ENCODE measurements around the gene SEZ6. TPM values are rescaled to one million over a fixed set of nuclear protein-coding genes. Genes with fewer than 3 reads are reported as not detected.
A peak's percentile ranks its signal among the peaks of the same experiment; 100 is the strongest.

Gene SEZ6
- total RNA-seq, 1 experiment from 2014 or later = not detected

DNA sequence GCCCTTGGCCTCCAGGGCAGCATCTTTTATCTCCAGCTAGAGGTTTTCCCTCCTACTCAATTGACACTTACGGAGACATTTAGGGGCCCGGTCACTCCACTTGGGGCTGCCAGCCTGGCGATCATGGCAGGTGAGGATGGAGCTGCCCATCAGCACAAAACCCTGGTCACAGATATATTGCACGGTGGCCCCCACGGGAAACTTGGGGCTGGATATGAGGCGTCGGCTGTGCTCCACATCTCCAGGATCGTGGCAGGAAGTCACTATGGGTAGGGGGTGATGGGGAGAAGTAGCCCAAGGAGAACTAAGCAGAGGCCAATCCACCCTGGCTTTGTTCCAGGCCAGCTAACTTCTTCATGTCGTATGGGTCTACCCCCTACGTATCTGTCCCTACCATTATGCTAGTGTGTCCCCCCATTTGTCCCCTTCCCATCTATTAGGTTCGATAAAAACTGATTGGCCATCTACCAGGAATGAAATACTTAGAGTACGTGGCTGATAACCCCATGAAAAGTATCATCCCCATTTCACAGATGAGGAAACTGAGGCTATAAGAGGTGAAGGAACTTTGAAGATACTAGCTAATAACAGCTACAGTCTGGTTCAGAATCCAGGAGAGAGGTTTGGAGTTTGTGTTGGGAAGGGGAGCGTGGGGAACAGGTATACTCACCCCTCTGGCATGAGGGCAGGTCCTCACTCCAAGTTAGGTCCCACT, 48.4 kb downstream of the SEZ6 start:
- no peak for DNase-seq (ENCODE audit: low read depth)

GRCh38 chr17:28956861-28957260, 49.0 kb downstream of the SEZ6 start:
- DNase-seq (ENCODE audit: low read depth) = no peak

DNA sequence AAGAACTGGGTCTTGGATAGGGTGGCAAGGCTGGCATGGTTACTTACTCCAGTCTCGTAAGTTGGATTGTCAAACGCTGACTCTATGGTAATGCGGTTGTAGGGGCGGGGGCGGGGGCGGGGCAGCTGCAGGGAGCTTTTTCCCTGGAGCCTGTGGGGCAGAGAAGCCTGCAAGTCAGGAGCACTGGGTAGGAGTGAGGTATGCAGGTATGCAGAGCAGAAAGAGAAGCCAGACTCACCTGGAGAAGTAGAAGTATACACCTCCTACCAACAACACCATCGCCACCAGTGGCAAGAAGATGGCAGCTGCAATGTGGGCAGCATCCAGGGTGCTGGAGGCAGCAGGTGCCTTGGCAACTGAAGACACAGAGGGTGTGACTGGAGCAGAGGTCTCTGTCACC, 49.7 kb downstream of the SEZ6 start:
- no peak for DNase-seq (ENCODE audit: low read depth)

- DNase-seq (ENCODE audit: low read depth) = no peak
Measured at GRCh38 chr17:28955408-28955807, 50.4 kb downstream of the SEZ6 start.

DNA sequence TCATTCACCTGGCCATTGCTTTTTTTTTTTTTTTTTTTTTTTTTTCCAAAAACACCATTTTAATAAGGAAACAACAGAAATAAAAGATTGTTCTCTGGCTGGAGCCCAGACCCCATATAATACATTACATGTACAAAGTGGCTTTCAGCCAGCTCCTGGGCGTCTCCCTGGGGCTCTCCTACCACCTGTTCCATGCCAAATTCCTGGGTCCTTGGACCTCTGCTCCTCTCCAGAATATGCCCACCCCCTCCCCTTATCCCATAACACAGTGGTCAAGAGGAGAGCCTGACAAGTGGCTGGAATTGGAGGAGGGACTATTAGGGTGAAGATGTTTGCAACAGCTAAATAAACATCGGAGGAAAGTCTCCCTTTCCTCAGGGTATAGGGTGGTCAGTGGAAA, 50.9 kb downstream of the SEZ6 start:
- no peak for DNase-seq (ENCODE audit: low read depth)

- DNase-seq (ENCODE audit: low read depth) = peak; percentile 43
Measured at GRCh38 chr17:28953444-28954118, 52.3 kb downstream of the SEZ6 start.

DNA sequence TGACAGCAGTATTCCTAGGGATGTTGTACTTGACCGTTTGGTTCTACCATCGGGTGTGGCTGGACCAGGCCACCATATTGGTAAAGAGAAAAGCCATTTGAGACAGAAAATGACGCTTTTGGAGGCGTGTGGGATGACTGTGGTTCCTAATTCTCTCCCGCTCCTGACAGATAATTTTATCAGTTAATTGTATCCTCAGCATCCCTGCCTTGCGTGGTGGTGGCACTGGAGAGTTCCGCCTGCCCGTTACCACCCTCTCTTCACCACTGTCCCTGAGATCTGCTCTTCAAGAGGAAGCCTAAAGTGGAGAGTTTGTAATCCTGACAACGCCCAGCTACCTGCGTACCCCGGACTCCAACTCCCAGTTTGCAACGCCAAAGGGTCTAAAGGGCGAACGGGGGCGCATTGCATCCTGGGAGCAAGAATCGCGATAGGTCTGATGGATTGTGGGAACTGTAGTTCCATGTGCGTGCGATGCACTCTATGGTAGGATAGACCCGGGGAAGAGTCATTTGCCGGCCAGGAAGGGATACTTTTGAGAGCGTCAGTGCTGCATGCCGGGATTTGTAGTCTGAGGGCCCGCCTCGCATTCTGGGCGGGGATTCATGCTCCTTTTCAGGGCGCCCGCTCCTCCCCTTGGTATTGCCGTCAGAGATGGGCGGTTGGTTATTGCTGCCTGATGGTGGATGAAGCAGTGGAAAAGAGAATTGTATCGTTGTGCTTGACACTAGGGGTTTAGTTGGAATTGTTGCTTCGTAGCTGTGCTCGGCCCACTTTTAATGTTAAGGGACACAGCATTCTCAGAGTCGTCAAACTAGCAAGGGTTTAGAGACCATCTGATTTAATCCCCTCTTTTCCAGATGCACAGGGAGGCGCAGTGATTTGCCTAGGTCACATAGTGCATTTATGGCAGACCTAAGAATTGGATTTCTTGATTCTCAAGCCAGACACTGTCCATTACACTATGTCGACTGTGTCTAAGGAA, 53.5 kb downstream of the SEZ6 start:
- peak; percentile 99 for DNase-seq (ENCODE audit: low read depth)

- DNase-seq (ENCODE audit: low read depth) = peak; percentile 99
Measured at GRCh38 chr17:28951428-28951990, 54.3 kb downstream of the SEZ6 start, which contains the start of gene PHF12. PHF12 (minus strand) TSS chr17:28951518; CDS start chr17:28950960, 558 bp downstream.

- no peak for DNase-seq (ENCODE audit: low read depth)
Measured at GRCh38 chr17:28950752-28951427, 54.9 kb downstream of the SEZ6 start.

- DNase-seq (ENCODE audit: low read depth) = peak; percentile 43
Measured at GRCh38 chr17:28950017-28950751, 55.6 kb downstream of the SEZ6 start.

- peak; percentile 73 for DNase-seq (ENCODE audit: low read depth)
Measured at GRCh38 chr17:28949185-28950016, 56.4 kb downstream of the SEZ6 start.

DNA sequence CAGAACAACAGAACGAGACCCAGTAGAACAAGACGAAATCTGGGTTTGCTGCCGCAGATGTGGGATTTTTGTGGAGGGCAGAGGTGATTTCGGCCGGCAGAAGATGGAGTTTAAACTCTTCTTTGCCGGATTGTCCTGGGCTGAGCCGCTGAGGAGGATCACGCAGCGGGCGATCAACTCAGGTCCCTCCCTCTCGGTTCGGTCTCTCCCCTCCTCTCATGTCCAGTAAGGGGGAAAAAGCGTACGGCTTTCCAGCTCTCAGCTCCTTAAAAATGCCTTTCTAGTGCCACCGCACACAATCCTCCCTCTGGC, 57.0 kb downstream of the SEZ6 start:
- no peak for DNase-seq (ENCODE audit: low read depth)

GRCh38 chr17:28948342-28948741, 57.5 kb downstream of the SEZ6 start:
- DNase-seq (ENCODE audit: low read depth) = no peak

DNA sequence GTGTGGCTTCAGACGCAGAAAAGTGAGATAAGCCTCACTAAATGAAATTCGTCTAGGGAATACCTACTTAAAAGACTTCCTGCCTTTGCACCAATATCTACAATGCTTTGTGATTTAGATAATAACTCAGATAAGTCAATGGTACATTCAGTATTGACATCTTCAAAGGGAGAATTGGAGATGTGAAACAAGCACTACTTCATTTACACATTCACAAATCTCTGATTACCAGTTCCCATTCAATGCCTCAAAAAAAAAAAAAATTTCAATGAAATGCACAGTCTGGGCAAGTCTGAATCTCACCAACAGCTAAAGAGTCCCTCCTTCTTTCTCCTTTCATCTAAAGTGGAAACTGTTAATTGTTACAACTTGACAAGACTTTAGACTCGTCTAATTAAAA, 58.2 kb downstream of the SEZ6 start:
- no peak for DNase-seq (ENCODE audit: low read depth)

- peak; percentile 64 for DNase-seq (ENCODE audit: low read depth)
Measured at GRCh38 chr17:28946239-28946638, 59.6 kb downstream of the SEZ6 start.

GRCh38 chr17:28944862-28945741, 60.7 kb downstream of the SEZ6 start:
- DNase-seq (ENCODE audit: low read depth) = no peak

DNA sequence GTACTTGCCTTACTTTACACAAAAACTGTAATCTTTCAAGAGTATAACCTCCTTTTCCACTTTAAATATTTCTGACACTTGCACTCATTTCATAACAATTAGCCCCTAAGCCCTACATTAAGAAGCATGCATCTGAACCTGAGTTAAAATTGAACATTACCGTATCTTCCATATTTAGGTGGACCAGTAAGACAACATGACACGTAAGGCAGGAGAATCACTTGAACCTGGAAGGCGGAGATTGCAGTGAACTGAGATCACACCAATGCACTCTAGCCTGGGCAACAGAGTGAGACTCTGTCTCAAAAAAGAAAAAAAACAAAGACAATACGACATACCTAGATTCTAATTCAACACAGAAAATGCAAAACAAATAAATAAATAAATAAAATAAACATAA, 61.5 kb downstream of the SEZ6 start:
- no peak for DNase-seq (ENCODE audit: low read depth)

DNA sequence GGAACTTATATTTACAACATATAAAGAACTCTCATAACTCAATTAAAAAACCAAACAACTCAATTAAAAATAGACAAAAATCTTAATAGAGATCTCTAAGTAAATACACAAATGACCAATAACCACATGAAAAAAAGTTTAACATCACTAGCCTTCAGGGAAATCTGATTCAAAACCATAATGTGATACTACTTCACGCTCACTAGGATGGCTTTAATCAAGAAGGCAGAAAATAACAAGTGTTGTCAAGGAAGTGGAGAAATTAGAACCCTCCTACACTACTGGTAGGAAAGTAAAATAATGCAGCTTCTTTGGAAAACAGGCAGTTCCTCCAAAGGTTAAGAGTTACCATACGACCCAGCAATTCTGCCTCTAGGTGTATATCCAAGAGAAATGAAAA, 62.9 kb downstream of the SEZ6 start:
- no peak for DNase-seq (ENCODE audit: low read depth)

- no peak for DNase-seq (ENCODE audit: low read depth)
Measured at GRCh38 chr17:28941251-28941650, 64.6 kb downstream of the SEZ6 start.

Data from RPMI7951 (cell line).